Thyroid gland (tissue), 4 donors: ENCODE measurements around the gene NKX2-1. TPM values are rescaled to one million over a fixed set of nuclear protein-coding genes. Genes with fewer than 3 reads are reported as not detected.
A peak's percentile ranks its signal among the peaks of the same experiment; 100 is the strongest.
"Not testable (repeated sequence)": the region's sequence is repeated elsewhere in the genome, so short reads cannot be mapped to it uniquely, and the experiment has no call there.

ENCODE experiments used
- DNase-seq, 2 donors: peaks; one replicate each; pipeline ENCODE4 v3.0.0-alpha.2; 2019
- H3K27ac ChIP-seq, 3 donors: fragments of 200-600 bp; sonication (generic); 1 replicate in 2 of 3; 2 replicates in 1 of 3; pipeline ENCODE4 v1.5.1; 2016 to 2019; ENCODE audit warnings: mild to moderate bottlenecking in 1 of 3, moderate library complexity in 1 of 3
- H3K27me3 ChIP-seq: fragments of 200-600 bp; sonication (generic); one replicate; pipeline ENCODE4 v1.5.1; 2019
- H3K36me3 ChIP-seq, 2 donors: fragments of 200-600 bp; sonication (generic); one replicate each; pipeline ENCODE4 v1.5.1; 2016 to 2019
- H3K4me1 ChIP-seq, 2 donors: fragments of 200-600 bp; sonication (generic); one replicate each; pipeline ENCODE4 v1.5.1; 2017 to 2019
- H3K4me3 ChIP-seq, 3 donors: fragments of 200-600 bp; sonication (generic); replicated peaks in 1 of 3; 1 replicate in 2 of 3; 2 replicates in 1 of 3; pipeline ENCODE4 v1.5.1; 2016; ENCODE audit warnings: mild to moderate bottlenecking in 1 of 3
- H3K9me3 ChIP-seq: fragments of 200-600 bp; sonication (generic); one replicate; pipeline ENCODE4 v1.5.1; 2017
- POLR2A ChIP-seq, 2 donors: fragments of 450-650 bp; IDR thresholded peaks; one replicate each; pipeline ENCODE4 v1.6.1; 2017; ENCODE audit warnings: antibody characterized with exemption in 2 of 2, mild to moderate bottlenecking in 2 of 2, moderate library complexity in 1 of 2
- WGBS, 2 donors: methylation state at CpG; one replicate each; pipeline ENCODE4 v1.1.5; 2017; 5-methylcytosine and 5-hydroxymethylcytosine counted together
- intact Hi-C: fragments of 100-400 bp; cut with DNase I; formaldehyde crosslinking; loops from one replicate; pipeline ENCODE4 v1.15.1; 2023
- total RNA-seq, 4 donors: library from RNA; depleted of rRNA; stranded (reverse); fragments of >200 nt; gene quantifications; one replicate each; pipeline ENCODE4 v1.2.3, GENCODE V29; 2016
- TF ChIP-seq, protein P1 (sequence below), 6 experiments: fragments of 200-600 bp in 3 of 6; fragments of 450-650 bp in 3 of 6; sonication (generic) in 3 of 6; IDR thresholded peaks; one replicate each; pipeline ENCODE4 v1.5.1; 2016 to 2019; ENCODE audit warnings: antibody characterized with exemption in 6 of 6, mild to moderate bottlenecking in 2 of 6, inconsistent platforms in 1 of 6, moderate library complexity in 1 of 6

The NKX2-1 gene
- total RNA-seq, 4 donors from 2014 or later: 209 to 375 (median 310) TPM

DNA sequence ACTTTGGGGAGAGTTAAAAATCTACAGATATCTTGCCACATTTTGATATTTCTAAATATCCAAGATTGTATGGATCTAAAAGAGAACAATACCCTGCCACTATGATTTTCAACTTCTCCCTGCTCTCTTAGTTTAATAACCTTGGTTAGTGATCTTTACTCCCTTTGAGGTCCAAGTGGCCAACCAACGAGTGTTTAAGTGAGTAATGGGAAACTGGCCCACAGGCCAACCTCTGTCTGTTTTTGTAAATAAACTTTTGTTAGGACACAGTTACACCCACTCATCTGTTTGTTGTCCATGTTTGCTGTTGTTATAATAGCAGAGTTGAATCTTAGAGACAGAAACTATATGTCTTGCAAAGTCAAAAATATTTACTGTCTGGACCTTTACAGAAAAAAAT lies 30.9 kb upstream of the NKX2-1 start:
- no peaks in the 10 kb centered on the region for H3K36me3 ChIP-seq
- no peaks in the 10 kb centered on the region for H3K4me1 ChIP-seq
- TF ChIP-seq POLR2A (IDR thresholded peaks at IDR 0.05): no peak
- TF ChIP-seq, protein P1, sequence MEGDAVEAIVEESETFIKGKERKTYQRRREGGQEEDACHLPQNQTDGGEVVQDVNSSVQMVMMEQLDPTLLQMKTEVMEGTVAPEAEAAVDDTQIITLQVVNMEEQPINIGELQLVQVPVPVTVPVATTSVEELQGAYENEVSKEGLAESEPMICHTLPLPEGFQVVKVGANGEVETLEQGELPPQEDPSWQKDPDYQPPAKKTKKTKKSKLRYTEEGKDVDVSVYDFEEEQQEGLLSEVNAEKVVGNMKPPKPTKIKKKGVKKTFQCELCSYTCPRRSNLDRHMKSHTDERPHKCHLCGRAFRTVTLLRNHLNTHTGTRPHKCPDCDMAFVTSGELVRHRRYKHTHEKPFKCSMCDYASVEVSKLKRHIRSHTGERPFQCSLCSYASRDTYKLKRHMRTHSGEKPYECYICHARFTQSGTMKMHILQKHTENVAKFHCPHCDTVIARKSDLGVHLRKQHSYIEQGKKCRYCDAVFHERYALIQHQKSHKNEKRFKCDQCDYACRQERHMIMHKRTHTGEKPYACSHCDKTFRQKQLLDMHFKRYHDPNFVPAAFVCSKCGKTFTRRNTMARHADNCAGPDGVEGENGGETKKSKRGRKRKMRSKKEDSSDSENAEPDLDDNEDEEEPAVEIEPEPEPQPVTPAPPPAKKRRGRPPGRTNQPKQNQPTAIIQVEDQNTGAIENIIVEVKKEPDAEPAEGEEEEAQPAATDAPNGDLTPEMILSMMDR (IDR thresholded peaks at IDR 0.05): no peak
- no peaks in the 10 kb centered on the region for H3K9me3 ChIP-seq
- no peak overlapping the region for H3K4me3 ChIP-seq
- 31 to 47% methylated on average over 1 of the region's 1 CpG for WGBS, 2 donors
- H3K27me3 ChIP-seq: no peaks in the 10 kb centered on the region
- no peak overlapping the region for H3K27ac ChIP-seq
- no peak for DNase-seq
- intact Hi-C loops: loop anchor here (10.0 kb wide), 3 partner anchors 54 to 656 kb away; no protein-coding TSS in a partner anchor

DNA sequence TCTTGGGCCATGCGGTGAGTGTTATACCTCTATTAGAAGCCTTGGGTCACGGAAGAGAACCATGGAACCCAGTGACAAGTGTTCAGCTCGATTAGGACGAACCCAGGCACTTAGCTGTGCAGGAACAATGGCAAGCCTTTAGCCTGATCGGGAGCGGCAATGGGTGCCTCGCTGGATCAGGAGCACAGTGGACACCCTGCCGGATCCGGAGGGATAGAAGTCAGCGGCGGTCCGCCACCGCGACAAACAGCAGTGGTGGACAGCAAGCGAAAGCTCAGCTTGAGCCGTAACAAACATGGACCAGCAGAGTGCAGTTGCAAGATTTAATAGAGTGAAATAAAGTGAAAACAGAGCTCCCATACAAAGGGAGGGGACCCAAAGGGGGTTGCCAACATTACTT lies 24.2 kb upstream of the NKX2-1 start:
- H3K4me3 ChIP-seq, H3K9me3 ChIP-seq, H3K27me3 ChIP-seq, intact Hi-C loops, H3K27ac ChIP-seq, DNase-seq, H3K4me1 ChIP-seq, H3K36me3 ChIP-seq: not testable (repeated sequence)
- 95 to 98% methylated on average over 16 of the region's 16 CpGs for WGBS, 2 donors

DNA sequence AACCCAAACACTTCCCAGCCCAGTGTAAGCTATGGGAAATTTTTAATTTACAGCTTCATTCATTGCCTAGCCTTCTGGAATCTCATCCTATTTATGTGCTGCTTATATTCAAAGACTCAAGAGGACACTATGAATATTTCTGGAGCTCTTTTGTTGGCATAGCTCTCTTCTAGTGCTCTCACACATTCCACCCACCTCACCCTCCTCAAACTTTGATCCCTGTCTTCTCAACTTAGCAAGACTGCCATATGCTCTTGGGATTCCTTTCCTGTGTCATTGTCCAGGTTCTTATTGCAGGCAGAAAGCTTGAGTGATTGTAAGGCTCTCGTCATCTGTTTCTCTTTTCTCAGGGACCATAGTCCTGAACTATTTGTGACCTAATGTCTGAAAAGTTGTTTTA lies 18.0 kb upstream of the NKX2-1 start:
- Histone ChIP-seq H3K4me3 (no peak overlapping the region), H3K27ac (no peak overlapping the region), H3K36me3 (no peaks in the 10 kb centered on the region), H3K9me3 (no peaks in the 10 kb centered on the region), H3K27me3 (no peaks in the 10 kb centered on the region), H3K4me1 (no peaks in the 10 kb centered on the region)
- intact Hi-C loops: no loop called here
- no peak for TF ChIP-seq POLR2A (IDR thresholded peaks at IDR 0.05)
- TF ChIP-seq, protein P1 (IDR thresholded peaks at IDR 0.05): no peak
- WGBS, 2 donors: 66 to 71% methylated on average over 1 of the region's 1 CpG
- no peak for DNase-seq

DNA sequence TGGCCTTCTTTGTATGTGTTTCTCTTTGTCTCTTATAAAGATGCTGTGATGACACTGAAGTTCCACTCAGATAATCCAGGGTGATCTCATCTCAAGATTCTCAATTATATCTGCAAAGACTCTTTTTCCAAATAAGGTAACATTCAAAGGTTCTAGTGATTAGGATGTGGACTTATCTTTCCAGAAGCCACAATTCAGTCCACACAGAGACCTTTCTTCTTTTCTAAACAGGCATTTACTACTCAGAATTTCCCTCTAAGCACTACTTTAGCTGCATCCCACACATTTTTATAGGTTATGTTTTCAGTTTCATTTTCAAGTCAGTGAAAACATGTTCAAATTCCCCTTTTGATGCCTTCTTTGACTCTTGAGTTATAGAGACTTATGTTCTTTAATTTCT lies 9.0 kb upstream of the NKX2-1 start:
- TF ChIP-seq POLR2A (IDR thresholded peaks at IDR 0.05): no peak
- TF ChIP-seq, protein P1 (IDR thresholded peaks at IDR 0.05): no peak
- H3K27me3 ChIP-seq: no peaks in the 10 kb centered on the region
- DNase-seq: no peak
- peaks cover 7 to 14% of the 10 kb centered on the region in 2 donors for H3K4me1 ChIP-seq
- H3K9me3 ChIP-seq: no peaks in the 10 kb centered on the region
- H3K27ac ChIP-seq: no peak overlapping the region
- H3K4me3 ChIP-seq: no peak overlapping the region
- intact Hi-C loops: no loop called here
- no peaks in the 10 kb centered on the region for H3K36me3 ChIP-seq

DNA sequence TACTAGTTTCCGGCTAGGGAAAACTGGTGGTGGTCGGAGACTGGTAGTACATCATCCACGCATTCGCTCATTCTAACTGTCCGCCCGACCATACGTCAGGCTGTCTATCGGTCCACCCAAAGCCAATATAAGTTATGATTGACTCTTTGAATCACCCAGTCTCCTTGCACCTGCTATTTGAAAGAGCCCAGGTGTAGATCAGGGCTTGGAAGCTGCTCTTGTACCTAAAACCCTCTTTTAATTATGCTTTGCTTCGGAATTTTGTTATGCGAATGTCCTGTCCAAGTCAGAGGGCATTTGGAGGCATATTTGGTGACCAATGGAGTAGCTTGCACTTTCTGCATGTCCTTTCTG lies 5.7 kb upstream of the NKX2-1 start:
- whole genome bisulfite sequencing, 2 donors: 3% methylated on average over 10 of the region's 10 CpGs
- Histone ChIP-seq H3K27me3 (no peaks in the 10 kb centered on the region), H3K4me3 (peak overlapping the region in 2 of 3 donors; percentile 27 to 36), H3K4me1 (peaks cover 25% of the 10 kb centered on the region in 2 donors), H3K27ac (peak overlapping the region in 2 of 3 donors; percentile 13 to 99), H3K36me3 (no peaks in the 10 kb centered on the region), H3K9me3 (no peaks in the 10 kb centered on the region)
- TF ChIP-seq POLR2A (IDR thresholded peaks at IDR 0.05): no peak
- TF ChIP-seq, protein P1 (IDR thresholded peaks at IDR 0.05): no peak
- DNase-seq: no peak
- intact Hi-C loops: no loop called here
